ENCODE results near the gene ACKR2. TPM values are rescaled to one million over a fixed set of nuclear protein-coding genes. Genes with fewer than 3 reads are reported as not detected.

The ACKR2 gene
- total and polyA plus RNA-seq, 2 experiments from 2014 or later, result 1.7 to 3.9 TPM

- H3K36me3 ChIP-seq (replicated peaks; ENCODE audit: insufficient read depth, low read depth), result peaks cover 4% of the 10 kb centered on the region
- no peak overlapping the region for H3K27ac ChIP-seq
- H3K27me3 ChIP-seq, result no peaks in the 10 kb centered on the region
- H3K9me2 ChIP-seq (replicated peaks; ENCODE audit: insufficient read depth), result no peaks in the 10 kb centered on the region
- no peak overlapping the region for H3K4me3 ChIP-seq
- no peaks in the 10 kb centered on the region for H3K9me3 ChIP-seq (ENCODE audit: low read depth)
- peaks cover 51% of the 10 kb centered on the region for H3K79me2 ChIP-seq
- 100% methylated on average over 2 of the region's 2 CpGs for WGBS (ENCODE audit: low lambda C conversion rate, missing lambda C conversion rate)
- H3K4me1 ChIP-seq (ENCODE audit: insufficient read depth), result no peaks in the 10 kb centered on the region
- TF ChIP-seq EZH2 (IDR thresholded peaks at IDR 0.05; ENCODE audit: borderline replicate concordance), result no peak
- H3K4me2 ChIP-seq, result no peak overlapping the region
- H4K20me1 ChIP-seq (ENCODE audit: insufficient read depth, poor library complexity, severe bottlenecking), result no peaks in the 10 kb centered on the region
- DNase-seq (ENCODE audit: low spot score), result no peak
- no peak overlapping the region for H2AFZ ChIP-seq
Measured at GRCh38 chr3:42786631-42787030, 22.6 kb upstream of the ACKR2 start.

GRCh38 chr3:42790714-42791229, 18.5 kb upstream of the ACKR2 start:
- TF ChIP-seq EZH2phosphoT487 (IDR thresholded peaks at IDR 0.05; ENCODE audit: low read depth, severe bottlenecking, unreplicated experiment), result no peak
- no peak for TF ChIP-seq CTCF (IDR thresholded peaks at IDR 0.05; ENCODE audit: poor library complexity)
- TF ChIP-seq EZH2 (IDR thresholded peaks at IDR 0.05; ENCODE audit: borderline replicate concordance), result no peak
- Histone ChIP-seq H3K79me2 (peaks cover 82% of the 10 kb centered on the region), H3K36me3 (replicated peaks; ENCODE audit: insufficient read depth, low read depth) (no peaks in the 10 kb centered on the region), H3K4me1 (ENCODE audit: insufficient read depth) (no peaks in the 10 kb centered on the region), H3K9me2 (replicated peaks; ENCODE audit: insufficient read depth) (no peaks in the 10 kb centered on the region), H3K27me3 (no peaks in the 10 kb centered on the region), H4K20me1 (ENCODE audit: insufficient read depth, poor library complexity, severe bottlenecking) (no peaks in the 10 kb centered on the region), H3K27ac (no peak overlapping the region), H2AFZ (no peak overlapping the region), H3K4me3 (no peak overlapping the region), H3K9me3 (ENCODE audit: low read depth) (no peaks in the 10 kb centered on the region), H3K4me2 (no peak overlapping the region)
- DNase-seq (ENCODE audit: low spot score), result no peak
- 81% methylated on average over 6 of the region's 6 CpGs for WGBS (ENCODE audit: low lambda C conversion rate, missing lambda C conversion rate)

- no peak for TF ChIP-seq EZH2 (IDR thresholded peaks at IDR 0.05; ENCODE audit: borderline replicate concordance)
- no peak for TF ChIP-seq EZH2phosphoT487 (IDR thresholded peaks at IDR 0.05; ENCODE audit: low read depth, severe bottlenecking, unreplicated experiment)
- TF ChIP-seq CTCF (IDR thresholded peaks at IDR 0.05; ENCODE audit: poor library complexity), result no peak
- Histone ChIP-seq H3K9me2 (replicated peaks; ENCODE audit: insufficient read depth) (no peaks in the 10 kb centered on the region), H4K20me1 (ENCODE audit: insufficient read depth, poor library complexity, severe bottlenecking) (peaks cover 6% of the 10 kb centered on the region), H3K27ac (no peak overlapping the region), H3K36me3 (replicated peaks; ENCODE audit: insufficient read depth, low read depth) (no peaks in the 10 kb centered on the region), H3K4me2 (no peak overlapping the region), H3K27me3 (no peaks in the 10 kb centered on the region), H3K4me3 (no peak overlapping the region), H2AFZ (no peak overlapping the region), H3K4me1 (ENCODE audit: insufficient read depth) (no peaks in the 10 kb centered on the region), H3K9me3 (ENCODE audit: low read depth) (no peaks in the 10 kb centered on the region), H3K79me2 (peaks cover 65% of the 10 kb centered on the region)
- no peak for DNase-seq (ENCODE audit: low spot score)
- WGBS (ENCODE audit: low lambda C conversion rate, missing lambda C conversion rate), result 86% methylated on average over 2 of the region's 2 CpGs
Measured at GRCh38 chr3:42795621-42796181, 13.5 kb upstream of the ACKR2 start.

GRCh38 chr3:42796332-42796885, 12.8 kb upstream of the ACKR2 start:
- no peak overlapping the region for H3K27ac ChIP-seq

More at GRCh38 chr3:42796332-42796885, 12.8 kb upstream of the ACKR2 start:
- Histone ChIP-seq H3K4me2 (no peak overlapping the region), H3K27me3 (no peaks in the 10 kb centered on the region), H2AFZ (no peak overlapping the region), H3K9me2 (replicated peaks; ENCODE audit: insufficient read depth) (no peaks in the 10 kb centered on the region), H3K79me2 (peaks cover 66% of the 10 kb centered on the region), H3K36me3 (replicated peaks; ENCODE audit: insufficient read depth, low read depth) (no peaks in the 10 kb centered on the region), H4K20me1 (ENCODE audit: insufficient read depth, poor library complexity, severe bottlenecking) (peaks cover 6% of the 10 kb centered on the region), H3K4me3 (no peak overlapping the region), H3K9me3 (ENCODE audit: low read depth) (no peaks in the 10 kb centered on the region), H3K4me1 (ENCODE audit: insufficient read depth) (peaks cover under 1% of the 10 kb centered on the region)
- DNase-seq (ENCODE audit: low spot score), result no peak
- 84% methylated on average over 4 of the region's 5 CpGs for WGBS (ENCODE audit: low lambda C conversion rate, missing lambda C conversion rate)
- TF ChIP-seq EZH2 (IDR thresholded peaks at IDR 0.05; ENCODE audit: borderline replicate concordance) (no peak), EZH2phosphoT487 (IDR thresholded peaks at IDR 0.05; ENCODE audit: low read depth, severe bottlenecking, unreplicated experiment) (no peak), CTCF (IDR thresholded peaks at IDR 0.05; ENCODE audit: poor library complexity) (no peak)

Data from hepatocyte (in vitro differentiated cells).